Retinal pigment epithelial cell (primary cell): ENCODE results near the gene LRRC56.
"Not testable (repeated sequence)": the region's sequence is repeated elsewhere in the genome, so short reads cannot be mapped to it uniquely, and the experiment has no call there.

ENCODE experiments used
- DNase-seq: peaks from one replicate; pipeline ENCODE4 v3.0.0-alpha.2; 2010; ENCODE audit warnings: low read depth
- H3K4me3 ChIP-seq: 2 replicates; pipeline ENCODE4 v1.5.1; 2011; ENCODE audit warnings: mild to moderate bottlenecking, low read length, control low read depth, moderate library complexity
- CTCF ChIP-seq: conservative IDR thresholded peaks from 2 replicates; pipeline ENCODE4 v1.5.1; 2011; ENCODE audit warnings: low read depth, low read length, control low read depth, inconsistent platforms

LRRC56 gene

GRCh38 chr11:569158-569885 lies 32.0 kb downstream of the LRRC56 start:
- peak overlapping the region; percentile 43 for H3K4me3 ChIP-seq
- DNase-seq: no peak

GRCh38 chr11:571802-572185 lies 34.5 kb downstream of the LRRC56 start:
- no peak for DNase-seq
- no peak for TF ChIP-seq CTCF
- no peak overlapping the region for H3K4me3 ChIP-seq

More at GRCh38 chr11:569158-569885, 32.0 kb downstream of the LRRC56 start:
- TF ChIP-seq CTCF: no peak

- no peak for DNase-seq
- no peak overlapping the region for H3K4me3 ChIP-seq
- TF ChIP-seq CTCF: no peak
Measured at GRCh38 chr11:573146-573759, 35.9 kb downstream of the LRRC56 start.

GRCh38 chr11:574031-574570 lies 36.8 kb downstream of the LRRC56 start:
- not testable (repeated sequence) for DNase-seq, H3K4me3 ChIP-seq

GRCh38 chr11:574632-575312 lies 37.4 kb downstream of the LRRC56 start:
- peak overlapping the region; percentile 49 for H3K4me3 ChIP-seq
- no peak for TF ChIP-seq CTCF
- DNase-seq: no peak

GRCh38 chr11:575313-575995 lies 38.1 kb downstream of the LRRC56 start:
- peak overlapping the region; percentile 49 for H3K4me3 ChIP-seq
- DNase-seq: no peak
- TF ChIP-seq CTCF: no peak
